ENCODE measurements around the gene CFAP61. TPM values are rescaled to one million over a fixed set of nuclear protein-coding genes. Genes with fewer than 3 reads are reported as not detected.

CFAP61 gene
- total RNA-seq, 1 experiment from 2014 or later: 0.61 TPM

DNA sequence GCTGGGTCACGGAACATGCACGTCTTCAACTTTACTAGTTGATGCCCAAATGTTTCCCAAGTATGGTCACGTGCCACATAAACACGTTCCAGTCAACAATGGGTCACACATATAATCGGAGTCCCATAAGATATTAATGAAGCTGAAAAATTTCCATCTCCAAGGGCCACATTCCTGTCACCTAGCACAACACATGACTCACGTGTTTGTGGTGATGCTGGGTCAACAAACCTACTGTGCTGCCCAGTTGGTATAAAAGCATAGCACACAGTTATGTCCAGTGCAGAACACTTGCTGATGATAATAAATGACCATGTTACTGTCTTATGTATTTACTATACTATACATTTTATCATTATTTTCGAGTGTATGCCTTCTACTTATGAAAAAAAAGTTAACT, 247.6 kb downstream of the CFAP61 start:
- no peak for DNase-seq (ENCODE audit: low spot score)
- no peak for ATAC-seq
- TF ChIP-seq, protein P1, sequence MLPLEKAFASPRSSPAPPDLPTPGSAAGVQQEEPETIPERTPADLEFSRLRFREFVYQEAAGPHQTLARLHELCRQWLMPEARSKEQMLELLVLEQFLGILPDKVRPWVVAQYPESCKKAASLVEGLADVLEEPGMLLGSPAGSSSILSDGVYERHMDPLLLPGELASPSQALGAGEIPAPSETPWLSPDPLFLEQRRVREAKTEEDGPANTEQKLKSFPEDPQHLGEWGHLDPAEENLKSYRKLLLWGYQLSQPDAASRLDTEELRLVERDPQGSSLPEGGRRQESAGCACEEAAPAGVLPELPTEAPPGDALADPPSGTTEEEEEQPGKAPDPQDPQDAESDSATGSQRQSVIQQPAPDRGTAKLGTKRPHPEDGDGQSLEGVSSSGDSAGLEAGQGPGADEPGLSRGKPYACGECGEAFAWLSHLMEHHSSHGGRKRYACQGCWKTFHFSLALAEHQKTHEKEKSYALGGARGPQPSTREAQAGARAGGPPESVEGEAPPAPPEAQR (CRISPR knock-in tag; IDR thresholded peaks at IDR 0.05): no peak
- no peak for TF ChIP-seq MYBL2 (CRISPR knock-in tag; IDR thresholded peaks at IDR 0.05)
- TF ChIP-seq ZNF396 (CRISPR knock-in tag; IDR thresholded peaks at IDR 0.05; ENCODE audit: borderline replicate concordance): no peak
- TF ChIP-seq TEAD4 (CRISPR knock-in tag; IDR thresholded peaks at IDR 0.05): no peak
- H3K27me3 Mint-ChIP-seq (ENCODE audit: low read depth): no peaks in the 10 kb centered on the region
- ChIA-PET CTCF (no interaction called here), POLR2A (no interaction called here)
- H3K4me1 Mint-ChIP-seq: 0 out of 2 replicates have a peak, but pooled peaks cover 3% of the 10 kb centered on the region
- no peaks in the 10 kb centered on the region for H3K9me3 Mint-ChIP-seq
- no peaks in the 10 kb centered on the region for H3K36me3 Mint-ChIP-seq
- no peak overlapping the region for H3K27ac Mint-ChIP-seq
- no peak overlapping the region for H3K4me3 Mint-ChIP-seq

DNA sequence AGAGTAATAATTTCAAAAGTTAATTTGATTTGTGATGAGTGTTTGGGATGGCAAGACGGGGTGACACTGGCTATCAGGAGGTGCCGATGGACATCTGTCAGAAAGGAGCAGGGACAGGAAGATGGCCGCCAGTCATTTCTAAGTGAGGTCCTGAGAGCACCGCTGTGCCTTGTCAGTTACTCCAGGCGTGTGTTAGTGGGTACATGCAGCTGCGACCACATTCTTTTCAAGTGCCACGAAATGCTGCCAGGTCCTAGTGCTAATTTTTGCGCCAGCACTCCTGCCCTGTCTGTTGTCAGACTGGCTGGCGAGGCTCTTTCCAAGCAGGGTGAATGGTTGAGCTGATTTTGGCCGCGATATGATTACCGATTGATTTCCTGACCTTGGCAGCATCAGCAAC, 251.0 kb downstream of the CFAP61 start:
- DNase-seq (ENCODE audit: low spot score) (no peak), ATAC-seq (no peak)
- Mint-ChIP-seq H3K4me3 (no peak overlapping the region), H3K9me3 (no peaks in the 10 kb centered on the region), H3K36me3 (no peaks in the 10 kb centered on the region), H3K4me1 (no peaks in the 10 kb centered on the region), H3K27me3 (ENCODE audit: low read depth) (no peaks in the 10 kb centered on the region), H3K27ac (no peak overlapping the region)
- TF ChIP-seq FOXK1 (CRISPR knock-in tag; IDR thresholded peaks at IDR 0.05) (no peak), NR2C2 (CRISPR knock-in tag; IDR thresholded peaks at IDR 0.05) (no peak), ZNF671 (CRISPR knock-in tag; IDR thresholded peaks at IDR 0.05) (no peak), HMGA2 (CRISPR knock-in tag; IDR thresholded peaks at IDR 0.05) (no peak), CREB1 (CRISPR knock-in tag; IDR thresholded peaks at IDR 0.05) (no peak), ELF4 (CRISPR knock-in tag; IDR thresholded peaks at IDR 0.05; ENCODE audit: low read depth) (no peak), TEAD4 (CRISPR knock-in tag; IDR thresholded peaks at IDR 0.05) (no peak), ZNF317 (CRISPR knock-in tag; IDR thresholded peaks at IDR 0.05; ENCODE audit: borderline replicate concordance, low read depth) (no peak), GABPB1 (CRISPR knock-in tag; IDR thresholded peaks at IDR 0.05) (no peak)
- TF ChIP-seq, protein P2, sequence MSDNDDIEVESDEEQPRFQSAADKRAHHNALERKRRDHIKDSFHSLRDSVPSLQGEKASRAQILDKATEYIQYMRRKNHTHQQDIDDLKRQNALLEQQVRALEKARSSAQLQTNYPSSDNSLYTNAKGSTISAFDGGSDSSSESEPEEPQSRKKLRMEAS (CRISPR knock-in tag; IDR thresholded peaks at IDR 0.05): no peak
- TF ChIP-seq, protein P3, sequence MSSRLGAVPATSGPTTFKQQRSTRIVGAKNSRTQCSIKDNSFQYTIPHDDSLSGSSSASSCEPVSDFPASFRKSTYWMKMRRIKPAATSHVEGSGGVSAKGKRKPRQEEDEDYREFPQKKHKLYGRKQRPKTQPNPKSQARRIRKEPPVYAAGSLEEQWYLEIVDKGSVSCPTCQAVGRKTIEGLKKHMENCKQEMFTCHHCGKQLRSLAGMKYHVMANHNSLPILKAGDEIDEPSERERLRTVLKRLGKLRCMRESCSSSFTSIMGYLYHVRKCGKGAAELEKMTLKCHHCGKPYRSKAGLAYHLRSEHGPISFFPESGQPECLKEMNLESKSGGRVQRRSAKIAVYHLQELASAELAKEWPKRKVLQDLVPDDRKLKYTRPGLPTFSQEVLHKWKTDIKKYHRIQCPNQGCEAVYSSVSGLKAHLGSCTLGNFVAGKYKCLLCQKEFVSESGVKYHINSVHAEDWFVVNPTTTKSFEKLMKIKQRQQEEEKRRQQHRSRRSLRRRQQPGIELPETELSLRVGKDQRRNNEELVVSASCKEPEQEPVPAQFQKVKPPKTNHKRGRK (CRISPR knock-in tag; IDR thresholded peaks at IDR 0.05; ENCODE audit: borderline replicate concordance): no peak
- TF ChIP-seq, protein P4, sequence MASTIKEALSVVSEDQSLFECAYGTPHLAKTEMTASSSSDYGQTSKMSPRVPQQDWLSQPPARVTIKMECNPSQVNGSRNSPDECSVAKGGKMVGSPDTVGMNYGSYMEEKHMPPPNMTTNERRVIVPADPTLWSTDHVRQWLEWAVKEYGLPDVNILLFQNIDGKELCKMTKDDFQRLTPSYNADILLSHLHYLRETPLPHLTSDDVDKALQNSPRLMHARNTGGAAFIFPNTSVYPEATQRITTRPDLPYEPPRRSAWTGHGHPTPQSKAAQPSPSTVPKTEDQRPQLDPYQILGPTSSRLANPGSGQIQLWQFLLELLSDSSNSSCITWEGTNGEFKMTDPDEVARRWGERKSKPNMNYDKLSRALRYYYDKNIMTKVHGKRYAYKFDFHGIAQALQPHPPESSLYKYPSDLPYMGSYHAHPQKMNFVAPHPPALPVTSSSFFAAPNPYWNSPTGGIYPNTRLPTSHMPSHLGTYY (CRISPR knock-in tag; IDR thresholded peaks at IDR 0.05): no peak
- TF ChIP-seq, protein P5, sequence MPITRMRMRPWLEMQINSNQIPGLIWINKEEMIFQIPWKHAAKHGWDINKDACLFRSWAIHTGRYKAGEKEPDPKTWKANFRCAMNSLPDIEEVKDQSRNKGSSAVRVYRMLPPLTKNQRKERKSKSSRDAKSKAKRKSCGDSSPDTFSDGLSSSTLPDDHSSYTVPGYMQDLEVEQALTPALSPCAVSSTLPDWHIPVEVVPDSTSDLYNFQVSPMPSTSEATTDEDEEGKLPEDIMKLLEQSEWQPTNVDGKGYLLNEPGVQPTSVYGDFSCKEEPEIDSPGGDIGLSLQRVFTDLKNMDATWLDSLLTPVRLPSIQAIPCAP (CRISPR knock-in tag; IDR thresholded peaks at IDR 0.05): no peak
- ChIA-PET POLR2A (no interaction called here), CTCF (no interaction called here)

DNA sequence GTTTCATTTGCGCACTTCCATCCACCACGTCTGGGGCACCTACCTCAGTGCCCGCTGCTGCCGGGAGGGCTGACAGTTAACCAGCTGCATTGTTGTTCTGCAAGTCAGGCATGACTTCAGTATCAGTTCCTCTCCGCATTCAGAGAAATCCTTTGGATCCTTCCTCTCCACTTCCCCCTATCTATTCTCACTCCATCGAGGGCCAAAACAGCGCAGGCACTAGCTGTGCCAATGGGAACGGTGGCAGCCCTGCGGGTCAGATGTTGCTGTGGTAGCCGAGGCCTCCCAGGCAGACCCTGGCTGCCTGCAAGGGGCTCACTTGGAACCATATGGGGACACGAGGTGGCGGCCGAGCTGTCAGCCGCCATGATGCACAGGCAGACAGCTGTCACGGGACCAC, 251.4 kb downstream of the CFAP61 start:
- CTCF ChIA-PET: no interaction called here
- Mint-ChIP-seq H3K9me3 (no peaks in the 10 kb centered on the region), H3K27ac (no peak overlapping the region), H3K4me1 (no peaks in the 10 kb centered on the region), H3K4me3 (no peak overlapping the region), H3K36me3 (no peaks in the 10 kb centered on the region), H3K27me3 (ENCODE audit: low read depth) (no peaks in the 10 kb centered on the region)
- POLR2A ChIA-PET: no interaction called here
- DNase-seq (ENCODE audit: low spot score): no peak
- ATAC-seq: no peak
- TF ChIP-seq MYBL2 (CRISPR knock-in tag; IDR thresholded peaks at IDR 0.05): no peak
- no peak for TF ChIP-seq PRRX2 (CRISPR knock-in tag; IDR thresholded peaks at IDR 0.05)
- no peak for TF ChIP-seq EMX1 (CRISPR knock-in tag; IDR thresholded peaks at IDR 0.05)
- no peak for TF ChIP-seq TEAD4 (CRISPR knock-in tag; IDR thresholded peaks at IDR 0.05)
- TF ChIP-seq, protein P6, sequence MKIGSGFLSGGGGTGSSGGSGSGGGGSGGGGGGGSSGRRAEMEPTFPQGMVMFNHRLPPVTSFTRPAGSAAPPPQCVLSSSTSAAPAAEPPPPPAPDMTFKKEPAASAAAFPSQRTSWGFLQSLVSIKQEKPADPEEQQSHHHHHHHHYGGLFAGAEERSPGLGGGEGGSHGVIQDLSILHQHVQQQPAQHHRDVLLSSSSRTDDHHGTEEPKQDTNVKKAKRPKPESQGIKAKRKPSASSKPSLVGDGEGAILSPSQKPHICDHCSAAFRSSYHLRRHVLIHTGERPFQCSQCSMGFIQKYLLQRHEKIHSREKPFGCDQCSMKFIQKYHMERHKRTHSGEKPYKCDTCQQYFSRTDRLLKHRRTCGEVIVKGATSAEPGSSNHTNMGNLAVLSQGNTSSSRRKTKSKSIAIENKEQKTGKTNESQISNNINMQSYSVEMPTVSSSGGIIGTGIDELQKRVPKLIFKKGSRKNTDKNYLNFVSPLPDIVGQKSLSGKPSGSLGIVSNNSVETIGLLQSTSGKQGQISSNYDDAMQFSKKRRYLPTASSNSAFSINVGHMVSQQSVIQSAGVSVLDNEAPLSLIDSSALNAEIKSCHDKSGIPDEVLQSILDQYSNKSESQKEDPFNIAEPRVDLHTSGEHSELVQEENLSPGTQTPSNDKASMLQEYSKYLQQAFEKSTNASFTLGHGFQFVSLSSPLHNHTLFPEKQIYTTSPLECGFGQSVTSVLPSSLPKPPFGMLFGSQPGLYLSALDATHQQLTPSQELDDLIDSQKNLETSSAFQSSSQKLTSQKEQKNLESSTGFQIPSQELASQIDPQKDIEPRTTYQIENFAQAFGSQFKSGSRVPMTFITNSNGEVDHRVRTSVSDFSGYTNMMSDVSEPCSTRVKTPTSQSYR (CRISPR knock-in tag; IDR thresholded peaks at IDR 0.05): no peak
- TF ChIP-seq NR2C2 (CRISPR knock-in tag; IDR thresholded peaks at IDR 0.05): no peak
- no peak for TF ChIP-seq GABPB1 (CRISPR knock-in tag; IDR thresholded peaks at IDR 0.05)
- no peak for TF ChIP-seq NFYB (CRISPR knock-in tag; conservative IDR thresholded peaks at IDR 0.05; ENCODE audit: low read depth)
- TF ChIP-seq, protein P7, sequence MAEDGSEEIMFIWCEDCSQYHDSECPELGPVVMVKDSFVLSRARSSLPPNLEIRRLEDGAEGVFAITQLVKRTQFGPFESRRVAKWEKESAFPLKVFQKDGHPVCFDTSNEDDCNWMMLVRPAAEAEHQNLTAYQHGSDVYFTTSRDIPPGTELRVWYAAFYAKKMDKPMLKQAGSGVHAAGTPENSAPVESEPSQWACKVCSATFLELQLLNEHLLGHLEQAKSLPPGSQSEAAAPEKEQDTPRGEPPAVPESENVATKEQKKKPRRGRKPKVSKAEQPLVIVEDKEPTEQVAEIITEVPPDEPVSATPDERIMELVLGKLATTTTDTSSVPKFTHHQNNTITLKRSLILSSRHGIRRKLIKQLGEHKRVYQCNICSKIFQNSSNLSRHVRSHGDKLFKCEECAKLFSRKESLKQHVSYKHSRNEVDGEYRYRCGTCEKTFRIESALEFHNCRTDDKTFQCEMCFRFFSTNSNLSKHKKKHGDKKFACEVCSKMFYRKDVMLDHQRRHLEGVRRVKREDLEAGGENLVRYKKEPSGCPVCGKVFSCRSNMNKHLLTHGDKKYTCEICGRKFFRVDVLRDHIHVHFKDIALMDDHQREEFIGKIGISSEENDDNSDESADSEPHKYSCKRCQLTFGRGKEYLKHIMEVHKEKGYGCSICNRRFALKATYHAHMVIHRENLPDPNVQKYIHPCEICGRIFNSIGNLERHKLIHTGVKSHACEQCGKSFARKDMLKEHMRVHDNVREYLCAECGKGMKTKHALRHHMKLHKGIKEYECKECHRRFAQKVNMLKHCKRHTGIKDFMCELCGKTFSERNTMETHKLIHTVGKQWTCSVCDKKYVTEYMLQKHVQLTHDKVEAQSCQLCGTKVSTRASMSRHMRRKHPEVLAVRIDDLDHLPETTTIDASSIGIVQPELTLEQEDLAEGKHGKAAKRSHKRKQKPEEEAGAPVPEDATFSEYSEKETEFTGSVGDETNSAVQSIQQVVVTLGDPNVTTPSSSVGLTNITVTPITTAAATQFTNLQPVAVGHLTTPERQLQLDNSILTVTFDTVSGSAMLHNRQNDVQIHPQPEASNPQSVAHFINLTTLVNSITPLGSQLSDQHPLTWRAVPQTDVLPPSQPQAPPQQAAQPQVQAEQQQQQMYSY (CRISPR knock-in tag; IDR thresholded peaks at IDR 0.05): no peak
- no peak for TF ChIP-seq ZNF416 (CRISPR knock-in tag; IDR thresholded peaks at IDR 0.05)
